Measurements from ENCODE around the gene DDC. TPM values are rescaled to one million over a fixed set of nuclear protein-coding genes. Genes with fewer than 3 reads are reported as not detected.
"Not testable (repeated sequence)": the region's sequence is repeated elsewhere in the genome, so short reads cannot be mapped to it uniquely, and the experiment has no call there.

DDC gene
- total RNA-seq, 4 donors from 2014 or later = 0.44 to 0.79 (median 0.60) TPM; not detected in 1

GRCh38 chr7:50577569-50577968 is 12.4 kb upstream of the DDC start:
- ATAC-seq (ENCODE audit: low FRiP score) (no peak), DNase-seq (ENCODE audit: low spot score) (no peak)

GRCh38 chr7:50576388-50576787 is 11.2 kb upstream of the DDC start:
- not testable (repeated sequence) for DNase-seq (ENCODE audit: low spot score); ATAC-seq (ENCODE audit: low FRiP score)

More at GRCh38 chr7:50577569-50577968, 12.4 kb upstream of the DDC start:
- no peak for TF ChIP-seq CTCF (IDR thresholded peaks at IDR 0.05)

- no peak for TF ChIP-seq CTCF (IDR thresholded peaks at IDR 0.05)
- DNase-seq (ENCODE audit: low spot score) (no peak), ATAC-seq (ENCODE audit: low FRiP score) (no peak)
These were observed 2.6 kb upstream of the DDC start for GRCh38 chr7:50567715-50568261.

GRCh38 chr7:50565977-50566376 is 772 bp upstream of the DDC start:
- ATAC-seq (ENCODE audit: low FRiP score) = no peak
- TF ChIP-seq CTCF (IDR thresholded peaks at IDR 0.05) = no peak
- no peak for DNase-seq (ENCODE audit: low spot score)

GRCh38 chr7:50565559-50565916 is 333 bp upstream of the DDC start:
- no peak for DNase-seq (ENCODE audit: low spot score)
- no peak for ATAC-seq (ENCODE audit: low FRiP score)
- TF ChIP-seq CTCF (IDR thresholded peaks at IDR 0.05) = no peak

GRCh38 chr7:50564171-50564570 is 1.0 kb downstream of the DDC start:
- no peak for TF ChIP-seq CTCF (IDR thresholded peaks at IDR 0.05)
- DNase-seq (ENCODE audit: low spot score) (no peak), ATAC-seq (ENCODE audit: low FRiP score) (no peak)

GRCh38 chr7:50562136-50562535 is 3.1 kb downstream of the DDC start:
- no peak for ATAC-seq (ENCODE audit: low FRiP score)
- TF ChIP-seq CTCF (IDR thresholded peaks at IDR 0.05) = no peak
- no peak for DNase-seq (ENCODE audit: low spot score)

Measured in omental fat pad (tissue), 4 donors.